HG03460 (cell line): ENCODE data around the gene MAG.

ENCODE experiments used
- ATAC-seq: cut with Tn5 transposase; IDR thresholded peaks from one replicate; pipeline ENCODE4 v1.9.1; 2021; ENCODE audit not compliant: unreplicated experiment

MAG gene, protein sequence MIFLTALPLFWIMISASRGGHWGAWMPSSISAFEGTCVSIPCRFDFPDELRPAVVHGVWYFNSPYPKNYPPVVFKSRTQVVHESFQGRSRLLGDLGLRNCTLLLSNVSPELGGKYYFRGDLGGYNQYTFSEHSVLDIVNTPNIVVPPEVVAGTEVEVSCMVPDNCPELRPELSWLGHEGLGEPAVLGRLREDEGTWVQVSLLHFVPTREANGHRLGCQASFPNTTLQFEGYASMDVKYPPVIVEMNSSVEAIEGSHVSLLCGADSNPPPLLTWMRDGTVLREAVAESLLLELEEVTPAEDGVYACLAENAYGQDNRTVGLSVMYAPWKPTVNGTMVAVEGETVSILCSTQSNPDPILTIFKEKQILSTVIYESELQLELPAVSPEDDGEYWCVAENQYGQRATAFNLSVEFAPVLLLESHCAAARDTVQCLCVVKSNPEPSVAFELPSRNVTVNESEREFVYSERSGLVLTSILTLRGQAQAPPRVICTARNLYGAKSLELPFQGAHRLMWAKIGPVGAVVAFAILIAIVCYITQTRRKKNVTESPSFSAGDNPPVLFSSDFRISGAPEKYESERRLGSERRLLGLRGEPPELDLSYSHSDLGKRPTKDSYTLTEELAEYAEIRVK

DNA sequence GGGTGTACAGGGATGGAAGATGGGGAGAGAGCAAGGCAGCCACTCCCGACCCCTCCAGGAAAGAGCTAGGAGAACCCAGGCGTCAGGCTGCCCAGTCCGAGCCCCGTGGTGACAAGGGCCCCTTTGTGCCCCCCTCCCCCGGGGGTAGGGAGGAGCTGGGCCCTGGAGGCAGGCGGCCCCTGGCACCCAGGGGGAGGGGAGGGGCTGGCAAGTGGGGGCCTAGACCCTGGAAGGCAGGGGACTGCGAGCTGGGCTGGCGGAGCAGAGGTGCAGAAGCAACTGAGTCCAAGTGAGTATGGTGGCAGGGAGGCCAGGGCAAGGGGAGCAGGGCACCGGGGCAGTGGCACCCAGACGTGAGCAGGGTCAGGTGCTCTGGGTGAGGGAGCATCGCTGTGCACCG, at the start of gene MAG:
Gene MAG, plus strand, starts transcription at position 246 of the 400 bp plus-strand sequence. CDS start 3,248 bp downstream, outside the sequence.
- no peak for ATAC-seq

- ATAC-seq, result no peak
Observed at GRCh38 chr19:35246466-35247092, 45.4 kb upstream of the MAG start.

DNA sequence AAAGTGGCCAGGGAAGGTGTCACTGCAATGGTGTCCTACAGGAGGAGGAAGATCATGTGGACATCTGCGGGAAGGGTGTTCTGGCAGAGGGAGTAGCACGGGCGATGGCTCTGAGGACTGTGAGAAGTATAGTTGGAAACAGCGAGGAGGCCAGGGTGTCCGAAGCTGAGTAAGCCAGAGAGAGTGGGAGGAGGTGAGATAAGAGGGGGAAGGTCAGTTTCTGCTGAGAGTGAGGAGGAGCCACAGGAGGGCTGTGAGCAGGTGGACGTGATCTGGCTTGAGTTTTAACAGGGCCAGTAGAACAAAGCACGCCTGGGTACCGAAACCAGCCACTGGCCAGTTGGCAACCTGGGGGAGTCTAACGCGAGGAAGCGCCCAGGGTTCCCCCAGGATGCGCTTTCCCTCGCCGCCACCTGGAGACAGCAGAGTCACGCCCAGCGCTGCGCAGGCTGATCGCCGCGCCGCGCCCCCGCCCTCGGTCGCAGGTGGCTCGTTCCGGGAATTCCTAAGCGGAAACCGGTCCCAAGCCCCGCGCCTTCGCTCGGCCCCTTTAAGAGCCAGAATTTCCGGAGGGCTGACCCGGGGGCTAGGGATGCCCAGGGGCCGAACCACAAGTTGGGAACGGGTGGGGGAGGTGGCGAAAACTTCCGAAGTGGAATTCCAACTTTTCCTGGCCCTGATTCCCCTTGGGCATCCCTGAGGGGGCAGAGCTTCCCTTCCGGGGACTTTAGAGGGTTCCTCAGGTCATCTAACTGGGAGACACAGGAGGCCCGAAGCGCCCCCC, 44.2 kb upstream of the MAG start:
- ATAC-seq, result peak; percentile 36

DNA sequence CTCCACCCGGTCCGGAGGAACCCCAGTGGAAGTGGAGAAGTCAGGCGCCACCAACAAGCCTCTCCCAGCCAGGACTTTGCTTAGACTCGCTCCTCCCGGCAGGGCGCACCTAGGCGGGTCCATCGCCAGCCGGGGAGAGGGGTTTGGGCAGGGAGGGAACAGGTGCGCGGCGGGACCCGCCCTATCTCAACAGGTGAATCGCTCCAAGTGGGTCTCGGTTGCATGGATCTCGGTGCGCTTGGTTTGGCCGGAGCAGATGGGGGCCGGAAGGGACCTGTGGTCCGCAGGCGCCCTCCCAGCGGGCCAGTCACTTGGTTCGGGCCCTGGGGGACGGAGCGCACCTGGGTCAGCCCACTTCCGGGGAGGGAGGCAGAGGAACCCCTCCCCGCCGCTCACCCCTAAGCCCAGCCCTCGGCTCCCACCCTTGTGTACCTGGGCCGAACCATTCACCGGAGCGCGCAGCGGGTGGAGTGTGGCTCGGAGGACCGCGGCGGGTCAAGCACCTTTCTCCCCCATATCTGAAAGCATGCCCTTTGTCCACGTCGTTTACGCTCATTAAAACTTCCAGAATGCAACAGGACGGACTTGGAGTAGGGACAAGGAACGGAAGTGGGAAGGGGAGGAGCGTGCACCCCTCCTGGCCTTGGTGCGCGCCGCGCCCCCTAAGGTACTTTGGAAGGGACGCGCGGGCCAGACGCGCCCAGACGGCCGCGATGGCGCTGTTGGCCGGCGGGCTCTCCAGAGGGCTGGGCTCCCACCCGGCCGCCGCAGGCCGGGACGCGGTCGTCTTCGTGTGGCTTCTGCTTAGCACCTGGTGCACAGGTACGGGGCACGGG, 43.4 kb upstream of the MAG start, which contains the start of gene LSR:
Gene LSR, plus strand, starts transcription at position 693 of the 836 bp plus-strand sequence. Its CDS starts 21 bp downstream, at position 714.
- ATAC-seq, result peak; percentile 81

- no peak for ATAC-seq
Observed at GRCh38 chr19:35249146-35249847, 42.7 kb upstream of the MAG start.

GRCh38 chr19:35249848-35250711, 41.9 kb upstream of the MAG start:
- no peak for ATAC-seq

DNA sequence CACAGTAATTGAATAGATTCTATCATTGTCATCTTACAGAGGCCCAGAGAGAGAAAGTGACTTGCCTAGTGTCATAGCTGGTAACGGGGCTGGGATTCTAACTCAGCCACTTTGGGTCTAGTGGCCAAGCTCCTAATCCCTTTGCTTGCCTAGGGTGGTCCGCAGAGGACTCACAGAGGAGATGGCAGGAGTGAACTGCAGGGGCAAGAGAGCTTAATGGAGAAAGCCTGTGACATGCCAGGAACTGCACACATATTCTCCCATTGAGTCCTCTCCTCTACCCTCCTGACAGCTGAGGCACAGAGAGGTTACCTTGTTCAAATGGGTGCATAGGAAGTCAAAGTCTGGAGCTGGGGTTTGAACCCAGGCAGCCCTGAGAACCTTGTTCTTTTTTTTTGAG, 40.5 kb upstream of the MAG start:
- ATAC-seq, result no peak

DNA sequence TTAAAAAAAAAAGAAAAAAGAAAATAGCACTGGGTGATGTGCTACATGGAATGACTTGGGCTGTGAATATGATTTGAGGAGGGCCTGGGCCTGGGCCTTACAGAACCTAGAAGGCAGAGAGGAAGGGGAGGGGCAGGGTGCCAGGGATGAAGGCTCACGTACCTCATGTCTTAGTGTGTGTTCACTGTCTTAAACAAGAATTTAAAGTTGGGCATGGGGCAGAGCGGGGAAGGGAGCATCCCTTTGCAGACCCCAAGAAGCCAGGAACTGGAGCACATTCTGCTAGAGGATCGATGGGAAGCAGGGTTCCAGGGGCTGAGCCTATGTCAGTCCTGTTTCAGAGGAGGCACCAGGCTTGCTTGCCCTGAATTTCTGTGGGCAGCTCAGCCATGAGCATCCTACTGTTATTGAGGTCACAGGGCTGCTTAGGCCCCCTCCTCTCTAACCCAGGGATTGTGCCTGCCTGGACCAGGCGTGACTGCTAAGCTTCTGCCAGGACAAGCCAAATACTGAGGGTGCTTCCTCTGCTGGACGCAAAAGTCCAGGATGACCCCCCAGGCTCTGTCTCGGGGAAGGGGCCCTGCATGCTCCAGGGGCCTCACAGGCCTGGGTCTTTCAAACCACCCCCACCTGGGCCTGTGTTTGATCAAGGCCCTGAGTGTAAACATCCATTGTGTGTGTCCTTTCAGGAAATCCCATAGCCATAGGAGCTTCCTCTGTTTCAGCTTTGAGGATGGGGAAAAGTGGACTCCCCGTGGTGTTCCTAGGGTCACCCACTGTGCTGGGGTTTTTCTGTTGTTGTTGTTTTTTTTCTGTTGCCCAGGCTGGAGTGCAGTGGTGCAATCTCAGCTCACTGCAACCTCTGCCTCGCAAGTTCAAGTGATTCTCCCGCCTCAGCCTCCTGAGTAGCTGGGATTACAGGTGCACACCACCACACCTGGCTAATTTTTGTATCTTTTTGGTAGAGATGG, 38.4 kb upstream of the MAG start:
- ATAC-seq, result no peak

DNA sequence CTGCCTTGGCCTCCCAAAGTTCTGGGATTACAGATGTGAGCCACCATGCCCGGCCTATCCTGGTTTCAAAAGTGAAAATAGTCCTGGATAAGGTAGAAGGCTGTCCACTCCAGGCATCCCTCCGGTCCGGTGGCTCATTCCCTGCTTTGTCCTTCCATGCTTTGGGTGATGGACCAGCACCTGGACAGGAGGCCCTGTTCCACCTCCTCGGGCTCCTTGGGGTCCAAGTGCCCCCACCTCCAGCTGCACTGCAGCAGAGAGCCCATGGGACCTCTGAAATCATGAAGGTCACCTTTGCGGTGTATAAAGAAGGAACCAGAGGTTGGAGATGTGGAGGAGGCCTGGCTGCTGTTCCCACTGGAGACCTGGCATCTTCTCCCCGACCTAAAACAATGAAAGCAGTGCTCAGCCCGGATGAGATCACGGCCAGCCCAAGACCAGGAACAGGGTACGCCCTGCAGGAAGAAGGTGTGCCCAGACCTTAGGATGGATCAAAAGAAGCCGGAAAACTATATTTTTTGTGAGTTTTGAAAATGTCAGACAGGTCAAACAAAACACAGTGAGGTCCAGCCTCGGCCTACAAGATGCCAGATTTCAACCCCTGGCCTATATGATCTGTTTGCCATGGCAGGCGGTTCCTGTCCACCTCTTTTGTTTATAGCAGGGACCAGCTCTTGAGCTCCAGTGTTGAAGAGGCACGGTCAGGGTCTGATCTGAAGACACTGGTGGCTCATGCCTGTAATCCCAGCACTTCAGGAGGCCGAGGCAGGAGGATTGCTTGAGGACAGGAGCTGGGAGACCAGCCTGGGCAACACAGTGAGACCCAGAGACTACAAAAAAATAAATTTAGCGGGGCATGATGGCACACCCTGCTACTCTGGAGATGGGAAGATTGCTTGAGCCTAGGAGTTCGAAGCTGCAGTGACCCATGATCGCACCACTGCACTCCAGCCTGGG, 37.3 kb upstream of the MAG start:
- no peak for ATAC-seq

GRCh38 chr19:35256566-35256965, 35.4 kb upstream of the MAG start:
- no peak for ATAC-seq

GRCh38 chr19:35257113-35257461, 34.9 kb upstream of the MAG start:
- no peak for ATAC-seq

- no peak for ATAC-seq
Observed at GRCh38 chr19:35260694-35261304, 31.2 kb upstream of the MAG start.

- no peak for ATAC-seq
Observed at GRCh38 chr19:35261356-35262100, 30.4 kb upstream of the MAG start.

- no peak for ATAC-seq
Observed at GRCh38 chr19:35262101-35262761, 29.7 kb upstream of the MAG start.
